ENCODE data around the gene ADAM17. TPM values are rescaled to one million over a fixed set of nuclear protein-coding genes. Genes with fewer than 3 reads are reported as not detected.
A peak's percentile ranks its signal among the peaks of the same experiment; 100 is the strongest.
"Not testable (repeated sequence)": the region's sequence is repeated elsewhere in the genome, so short reads cannot be mapped to it uniquely, and the experiment has no call there.

ADAM17 gene
- total and polyA plus RNA-seq, 2 donors (not counting 1 experiment from before 2014, with no cell fraction given): 12.3 to 69.9 TPM

DNA sequence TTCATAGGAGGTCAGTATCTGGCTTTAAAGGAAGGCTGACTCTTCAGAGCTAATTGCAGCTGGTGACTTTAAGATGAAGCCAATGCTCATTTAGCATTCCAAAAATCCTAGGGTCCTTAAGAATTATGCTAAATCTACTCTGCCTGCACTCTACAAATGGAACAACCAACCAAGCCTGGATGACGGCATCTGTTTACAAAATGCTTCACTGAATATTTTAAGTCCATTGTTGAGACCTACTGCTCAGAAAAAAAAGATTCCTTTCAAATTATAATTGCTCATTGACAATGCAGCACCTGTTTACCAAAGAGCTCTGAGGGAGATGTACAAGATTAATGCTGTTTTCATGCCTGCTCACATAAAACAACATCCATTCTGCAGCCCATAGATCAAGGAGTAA, 43.8 kb upstream of the ADAM17 start:
- peaks cover 3% of the 10 kb centered on the region for H3K36me3 ChIP-seq (ENCODE audit: control insufficient read depth, insufficient read depth, low read length)
- H3K4me1 ChIP-seq (ENCODE audit: control insufficient read depth, extremely low read depth, insufficient read depth, low read length): peaks cover 5% of the 10 kb centered on the region
- TF ChIP-seq EZH2 (IDR thresholded peaks at IDR 0.05; ENCODE audit: low read length, missing control alignments): no peak
- TF ChIP-seq, protein P1, sequence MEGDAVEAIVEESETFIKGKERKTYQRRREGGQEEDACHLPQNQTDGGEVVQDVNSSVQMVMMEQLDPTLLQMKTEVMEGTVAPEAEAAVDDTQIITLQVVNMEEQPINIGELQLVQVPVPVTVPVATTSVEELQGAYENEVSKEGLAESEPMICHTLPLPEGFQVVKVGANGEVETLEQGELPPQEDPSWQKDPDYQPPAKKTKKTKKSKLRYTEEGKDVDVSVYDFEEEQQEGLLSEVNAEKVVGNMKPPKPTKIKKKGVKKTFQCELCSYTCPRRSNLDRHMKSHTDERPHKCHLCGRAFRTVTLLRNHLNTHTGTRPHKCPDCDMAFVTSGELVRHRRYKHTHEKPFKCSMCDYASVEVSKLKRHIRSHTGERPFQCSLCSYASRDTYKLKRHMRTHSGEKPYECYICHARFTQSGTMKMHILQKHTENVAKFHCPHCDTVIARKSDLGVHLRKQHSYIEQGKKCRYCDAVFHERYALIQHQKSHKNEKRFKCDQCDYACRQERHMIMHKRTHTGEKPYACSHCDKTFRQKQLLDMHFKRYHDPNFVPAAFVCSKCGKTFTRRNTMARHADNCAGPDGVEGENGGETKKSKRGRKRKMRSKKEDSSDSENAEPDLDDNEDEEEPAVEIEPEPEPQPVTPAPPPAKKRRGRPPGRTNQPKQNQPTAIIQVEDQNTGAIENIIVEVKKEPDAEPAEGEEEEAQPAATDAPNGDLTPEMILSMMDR (conservative IDR thresholded peaks at IDR 0.05 in 1 of 2, IDR thresholded peaks at IDR 0.05 in 1 of 2; ENCODE audit: low read depth in 1 of 2, low read length in 2 of 2): no peak
- H3K9ac ChIP-seq (ENCODE audit: insufficient read depth, low read length): no peak overlapping the region
- no peak overlapping the region for H3K4me3 ChIP-seq (replicated peaks in 1 of 4; ENCODE audit: control extremely low read depth in 1 of 4, insufficient read depth in 1 of 4, low read depth in 3 of 4, low read length in 4 of 4)
- H3K79me2 ChIP-seq (ENCODE audit: control insufficient read depth, insufficient read depth, low read length): peaks cover 98% of the 10 kb centered on the region
- no peak overlapping the region for H2AFZ ChIP-seq (ENCODE audit: low read length)
- no peak for DNase-seq (ENCODE audit: low read depth in 2 of 2)
- H3K27me3 ChIP-seq (ENCODE audit: control insufficient read depth, insufficient read depth, low read length): no peaks in the 10 kb centered on the region
- H3K27ac ChIP-seq (ENCODE audit: insufficient read depth, low read length): no peak overlapping the region
- H4K20me1 ChIP-seq (ENCODE audit: control insufficient read depth, extremely low read depth, insufficient read depth, low read length): peaks cover 5% of the 10 kb centered on the region
- peaks cover 2% of the 10 kb centered on the region for H3K9me3 ChIP-seq (ENCODE audit: control insufficient read depth, insufficient read depth, low read depth, low read length)
- H3K4me2 ChIP-seq (ENCODE audit: extremely low read depth, insufficient read depth, low read length): no peak overlapping the region

DNA sequence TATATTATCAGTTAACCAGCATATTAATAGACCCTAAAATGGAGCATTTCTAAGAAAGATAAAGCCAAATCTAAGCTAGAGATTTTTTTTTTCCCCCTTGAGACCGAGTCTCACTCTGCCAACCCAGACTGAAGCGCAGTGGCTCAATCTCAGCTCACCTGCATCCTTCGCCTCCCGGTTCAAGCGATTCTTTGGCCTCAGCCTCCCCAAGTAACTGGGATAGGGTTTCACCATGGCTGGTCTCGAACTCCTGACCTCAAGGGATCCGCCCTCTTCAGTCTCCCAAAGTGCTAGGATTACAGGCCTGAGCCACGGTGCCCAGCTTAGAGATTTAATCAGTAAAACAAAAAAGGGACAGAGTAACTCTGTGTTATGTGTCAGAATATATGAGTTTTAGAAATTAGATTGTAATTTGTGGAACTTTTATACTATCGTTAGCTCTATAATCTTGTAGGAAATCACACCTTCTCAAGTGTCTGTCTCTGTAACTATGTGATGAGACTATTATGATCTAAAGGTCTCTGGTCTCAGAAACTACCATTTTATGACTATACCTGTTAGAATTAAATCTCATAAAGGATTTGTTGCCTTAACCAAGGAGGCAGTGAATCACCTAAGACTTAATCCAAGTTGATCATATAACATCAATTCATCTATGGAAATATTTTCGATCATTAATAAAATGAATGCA, 41.1 kb upstream of the ADAM17 start:
- Histone ChIP-seq H2AFZ (ENCODE audit: low read length) (no peak overlapping the region), H4K20me1 (ENCODE audit: control insufficient read depth, extremely low read depth, insufficient read depth, low read length) (peaks cover 2% of the 10 kb centered on the region), H3K4me2 (ENCODE audit: extremely low read depth, insufficient read depth, low read length) (no peak overlapping the region), H3K9me3 (ENCODE audit: control insufficient read depth, insufficient read depth, low read depth, low read length) (peaks cover 2% of the 10 kb centered on the region), H3K27me3 (ENCODE audit: control insufficient read depth, insufficient read depth, low read length) (no peaks in the 10 kb centered on the region), H3K4me1 (ENCODE audit: control insufficient read depth, extremely low read depth, insufficient read depth, low read length) (peaks cover 6% of the 10 kb centered on the region), H3K9ac (ENCODE audit: insufficient read depth, low read length) (no peak overlapping the region), H3K27ac (ENCODE audit: insufficient read depth, low read length) (peak overlapping the region; percentile 19), H3K79me2 (ENCODE audit: control insufficient read depth, insufficient read depth, low read length) (peaks cover 95% of the 10 kb centered on the region), H3K36me3 (ENCODE audit: control insufficient read depth, insufficient read depth, low read length) (peaks cover 3% of the 10 kb centered on the region), H3K4me3 (replicated peaks in 1 of 4; ENCODE audit: control extremely low read depth in 1 of 4, insufficient read depth in 1 of 4, low read depth in 3 of 4, low read length in 4 of 4) (no peak overlapping the region)
- no peak for DNase-seq (ENCODE audit: low read depth in 2 of 2)
- no peak for TF ChIP-seq EZH2 (IDR thresholded peaks at IDR 0.05; ENCODE audit: low read length, missing control alignments)
- TF ChIP-seq, protein P1 (conservative IDR thresholded peaks at IDR 0.05 in 1 of 2, IDR thresholded peaks at IDR 0.05 in 1 of 2; ENCODE audit: low read depth in 1 of 2, low read length in 2 of 2): no peak

DNA sequence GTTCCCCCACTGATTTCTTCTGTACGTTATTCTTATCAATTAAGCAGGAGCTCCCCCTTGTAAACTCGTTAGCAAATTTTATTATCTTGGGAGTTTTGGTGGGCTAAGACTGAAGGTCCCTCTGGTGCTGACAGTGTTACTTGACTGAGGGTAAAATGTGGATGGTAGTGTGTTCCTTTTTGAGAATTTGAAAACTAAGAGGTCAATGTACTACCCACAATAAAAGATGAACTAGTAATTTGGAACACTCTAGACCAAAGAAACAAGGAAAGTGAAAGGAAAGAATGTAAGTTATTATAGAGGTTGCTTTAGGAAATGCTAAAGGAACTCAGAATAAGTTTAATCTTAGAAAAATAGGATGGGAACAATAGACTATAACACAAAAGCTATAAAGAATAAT, 40.1 kb upstream of the ADAM17 start:
- Histone ChIP-seq H3K27ac (ENCODE audit: insufficient read depth, low read length) (peak overlapping the region; percentile 23), H3K4me3 (replicated peaks in 1 of 4; ENCODE audit: control extremely low read depth in 1 of 4, insufficient read depth in 1 of 4, low read depth in 3 of 4, low read length in 4 of 4) (no peak overlapping the region), H3K36me3 (ENCODE audit: control insufficient read depth, insufficient read depth, low read length) (peaks cover 3% of the 10 kb centered on the region), H3K9ac (ENCODE audit: insufficient read depth, low read length) (no peak overlapping the region), H2AFZ (ENCODE audit: low read length) (no peak overlapping the region), H3K4me1 (ENCODE audit: control insufficient read depth, extremely low read depth, insufficient read depth, low read length) (peaks cover 6% of the 10 kb centered on the region), H4K20me1 (ENCODE audit: control insufficient read depth, extremely low read depth, insufficient read depth, low read length) (peaks cover 2% of the 10 kb centered on the region), H3K9me3 (ENCODE audit: control insufficient read depth, insufficient read depth, low read depth, low read length) (peaks cover 2% of the 10 kb centered on the region), H3K27me3 (ENCODE audit: control insufficient read depth, insufficient read depth, low read length) (no peaks in the 10 kb centered on the region), H3K79me2 (ENCODE audit: control insufficient read depth, insufficient read depth, low read length) (peaks cover 95% of the 10 kb centered on the region), H3K4me2 (ENCODE audit: extremely low read depth, insufficient read depth, low read length) (peak overlapping the region; percentile 35)
- DNase-seq (ENCODE audit: low read depth in 2 of 2): no peak
- TF ChIP-seq, protein P1 (conservative IDR thresholded peaks at IDR 0.05 in 1 of 2, IDR thresholded peaks at IDR 0.05 in 1 of 2; ENCODE audit: low read depth in 1 of 2, low read length in 2 of 2): no peak
- TF ChIP-seq EZH2 (IDR thresholded peaks at IDR 0.05; ENCODE audit: low read length, missing control alignments): no peak

DNA sequence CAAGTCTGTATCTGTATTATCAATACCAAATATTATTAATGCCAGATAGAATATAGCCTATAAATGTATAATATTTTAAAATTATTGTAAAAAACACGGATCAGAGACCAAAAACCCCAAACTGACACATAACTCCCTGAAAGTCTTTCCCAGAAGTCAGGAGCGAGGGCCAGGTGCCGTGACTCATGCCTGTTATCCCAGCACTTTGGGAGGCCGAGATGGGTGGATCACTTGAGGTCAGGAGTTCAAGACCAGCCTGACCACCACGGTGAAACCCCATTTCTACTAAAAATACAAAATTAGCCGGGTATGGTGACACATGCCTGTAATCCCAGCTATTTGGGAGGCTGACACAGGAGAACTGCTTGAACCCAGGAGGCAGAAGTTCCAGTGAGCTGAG, 39.6 kb upstream of the ADAM17 start:
- peaks cover 94% of the 10 kb centered on the region for H3K79me2 ChIP-seq (ENCODE audit: control insufficient read depth, insufficient read depth, low read length)
- H3K4me2 ChIP-seq (ENCODE audit: extremely low read depth, insufficient read depth, low read length); H4K20me1 ChIP-seq (ENCODE audit: control insufficient read depth, extremely low read depth, insufficient read depth, low read length); H3K4me1 ChIP-seq (ENCODE audit: control insufficient read depth, extremely low read depth, insufficient read depth, low read length); H2AFZ ChIP-seq (ENCODE audit: low read length); H3K36me3 ChIP-seq (ENCODE audit: control insufficient read depth, insufficient read depth, low read length); H3K4me3 ChIP-seq (replicated peaks in 1 of 4; ENCODE audit: control extremely low read depth in 1 of 4, insufficient read depth in 1 of 4, low read depth in 3 of 4, low read length in 4 of 4); H3K9ac ChIP-seq (ENCODE audit: insufficient read depth, low read length); H3K9me3 ChIP-seq (ENCODE audit: control insufficient read depth, insufficient read depth, low read depth, low read length); H3K27me3 ChIP-seq (ENCODE audit: control insufficient read depth, insufficient read depth, low read length): not testable (repeated sequence)
- peak overlapping the region; percentile 44 for H3K27ac ChIP-seq (ENCODE audit: insufficient read depth, low read length)
- peak; percentile 38 to 74 for DNase-seq (ENCODE audit: low read depth in 2 of 2)

Measured in fibroblast of lung (primary cell).